DMS114 treated with DMSO at 0.1 percent for 48 hours (cell line): ENCODE results near the gene SCO2.
"Not testable (repeated sequence)": the region's sequence is repeated elsewhere in the genome, so short reads cannot be mapped to it uniquely, and the experiment has no call there.

Experiments used
- DNase-seq: peaks from one replicate; lab custom pipeline; 2025; ENCODE audit not compliant: unreplicated experiment; lab: John Stamatoyannopoulos, UW

Gene SCO2

DNA sequence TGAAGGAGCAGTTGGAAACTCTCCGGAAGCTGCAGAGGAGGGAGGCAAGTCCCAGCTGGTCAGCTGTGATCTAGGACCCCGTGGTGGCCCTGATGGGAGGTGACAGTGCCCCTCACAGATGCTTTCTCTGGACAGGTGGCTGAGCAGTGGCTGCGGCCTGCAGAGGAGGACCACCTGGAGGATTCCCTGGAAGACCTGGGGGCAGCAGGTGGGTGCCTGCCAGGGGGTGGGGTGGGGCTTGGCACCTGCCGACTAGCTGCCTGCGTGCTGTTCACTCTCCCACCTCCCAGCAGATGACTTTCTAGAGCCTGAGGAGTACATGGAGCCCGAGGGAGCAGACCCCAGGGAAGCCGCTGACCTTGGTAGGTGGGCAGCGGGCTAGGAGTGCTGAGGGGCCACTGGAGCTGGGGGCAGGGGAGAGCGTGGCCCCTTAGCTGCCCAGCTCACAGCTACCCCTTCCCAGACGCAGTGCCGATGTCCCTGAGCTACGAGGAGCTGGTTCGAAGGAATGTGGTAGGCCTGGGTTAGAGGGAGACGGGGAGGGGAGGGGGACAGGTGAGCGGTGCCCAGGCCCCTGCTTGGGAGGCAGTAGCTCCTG, 3.1 kb downstream of the SCO2 start:
- DNase-seq = no peak

GRCh38 chr22:50521710-50522109, 3.7 kb downstream of the SCO2 start:
- DNase-seq = no peak

- no peak for DNase-seq
These were observed 4.5 kb downstream of the SCO2 start for GRCh38 chr22:50520826-50521453.

DNA sequence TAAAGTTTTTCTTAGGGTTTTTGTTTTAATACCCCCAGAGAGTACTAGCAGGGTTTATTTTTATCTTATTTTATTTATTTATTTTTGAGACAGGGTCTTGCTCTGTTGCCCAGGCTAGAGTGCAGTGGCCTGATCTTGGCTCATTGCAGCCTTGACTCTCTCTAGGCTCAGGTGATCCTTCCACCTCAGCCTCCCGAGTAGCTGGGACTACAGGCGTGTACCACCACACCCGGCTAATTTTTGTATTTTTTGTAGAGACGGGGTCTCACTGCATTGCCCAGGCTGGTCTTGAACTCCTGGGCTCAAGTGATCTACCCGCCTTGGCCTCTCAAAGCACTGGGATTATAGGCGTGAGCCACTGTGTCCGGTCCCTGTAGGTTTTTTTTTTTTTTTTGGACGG, 5.2 kb downstream of the SCO2 start:
- not testable (repeated sequence) for DNase-seq

- DNase-seq = no peak
These were observed 6.2 kb downstream of the SCO2 start for GRCh38 chr22:50519151-50519550.

- no peak for DNase-seq
These were observed 6.8 kb downstream of the SCO2 start for GRCh38 chr22:50518606-50519005.

- no peak for DNase-seq
These were observed 7.7 kb downstream of the SCO2 start for GRCh38 chr22:50517495-50518260.

GRCh38 chr22:50516891-50517290, 8.5 kb downstream of the SCO2 start:
- no peak for DNase-seq

DNA sequence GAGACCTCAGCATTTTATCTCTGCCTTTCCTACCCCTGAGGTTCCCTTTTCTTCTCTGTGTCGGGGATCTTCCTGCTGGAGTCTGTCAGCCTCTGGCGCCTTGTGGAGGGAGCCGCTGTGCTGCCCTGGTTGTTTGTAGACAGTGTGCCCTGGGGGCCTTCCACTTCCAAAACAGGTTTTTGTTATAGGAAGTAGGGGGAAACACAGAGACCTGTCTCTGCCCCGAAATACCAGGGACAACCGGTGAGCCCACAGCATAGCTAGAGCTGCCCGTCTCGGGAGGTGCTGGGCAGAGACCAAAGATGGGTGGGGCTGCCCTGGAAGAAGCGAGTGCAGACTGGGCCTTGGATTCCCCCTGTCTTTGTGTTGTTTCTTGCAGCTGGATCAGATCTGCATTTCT, 9.3 kb downstream of the SCO2 start:
- no peak for DNase-seq

DNA sequence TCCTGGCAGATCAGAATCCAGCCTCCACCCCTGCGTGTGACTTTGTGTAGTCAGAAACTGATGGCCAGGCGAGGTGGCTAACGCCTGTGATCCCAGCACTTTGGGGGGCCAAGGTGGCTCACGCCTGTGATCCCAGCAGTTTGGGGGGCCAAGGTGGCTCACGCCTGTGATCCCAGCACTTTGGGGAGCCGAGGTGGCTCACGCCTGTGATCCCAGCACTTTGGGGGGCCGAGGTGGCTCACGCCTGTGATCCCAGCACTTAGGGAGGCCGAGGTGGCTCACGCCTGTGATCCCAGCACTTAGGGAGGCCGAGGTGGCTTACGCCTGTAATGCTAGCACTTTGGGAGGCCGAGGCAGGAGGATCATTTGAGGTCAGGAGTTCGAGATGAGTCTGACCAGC, 12.2 kb downstream of the SCO2 start:
- DNase-seq = no peak

DNA sequence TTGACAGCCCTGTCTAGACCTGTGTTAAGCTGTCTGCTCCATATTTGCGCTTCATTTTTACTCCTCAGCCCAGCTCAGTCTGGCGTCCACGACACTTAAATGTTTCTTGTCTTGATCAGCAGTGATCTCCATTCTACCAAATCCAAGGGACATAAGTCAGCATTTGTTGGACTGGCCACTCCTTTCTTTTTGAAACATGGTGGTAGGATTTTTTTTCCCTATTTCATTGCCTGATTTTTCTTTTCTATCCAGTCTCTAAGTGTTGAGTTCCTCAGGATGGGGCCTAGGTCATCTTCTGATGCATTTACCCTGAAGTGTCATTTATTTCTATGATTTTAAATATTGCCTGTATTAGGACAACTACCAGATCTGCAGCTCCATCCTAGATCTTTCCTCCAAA, 16.5 kb downstream of the SCO2 start:
- DNase-seq = no peak

DNA sequence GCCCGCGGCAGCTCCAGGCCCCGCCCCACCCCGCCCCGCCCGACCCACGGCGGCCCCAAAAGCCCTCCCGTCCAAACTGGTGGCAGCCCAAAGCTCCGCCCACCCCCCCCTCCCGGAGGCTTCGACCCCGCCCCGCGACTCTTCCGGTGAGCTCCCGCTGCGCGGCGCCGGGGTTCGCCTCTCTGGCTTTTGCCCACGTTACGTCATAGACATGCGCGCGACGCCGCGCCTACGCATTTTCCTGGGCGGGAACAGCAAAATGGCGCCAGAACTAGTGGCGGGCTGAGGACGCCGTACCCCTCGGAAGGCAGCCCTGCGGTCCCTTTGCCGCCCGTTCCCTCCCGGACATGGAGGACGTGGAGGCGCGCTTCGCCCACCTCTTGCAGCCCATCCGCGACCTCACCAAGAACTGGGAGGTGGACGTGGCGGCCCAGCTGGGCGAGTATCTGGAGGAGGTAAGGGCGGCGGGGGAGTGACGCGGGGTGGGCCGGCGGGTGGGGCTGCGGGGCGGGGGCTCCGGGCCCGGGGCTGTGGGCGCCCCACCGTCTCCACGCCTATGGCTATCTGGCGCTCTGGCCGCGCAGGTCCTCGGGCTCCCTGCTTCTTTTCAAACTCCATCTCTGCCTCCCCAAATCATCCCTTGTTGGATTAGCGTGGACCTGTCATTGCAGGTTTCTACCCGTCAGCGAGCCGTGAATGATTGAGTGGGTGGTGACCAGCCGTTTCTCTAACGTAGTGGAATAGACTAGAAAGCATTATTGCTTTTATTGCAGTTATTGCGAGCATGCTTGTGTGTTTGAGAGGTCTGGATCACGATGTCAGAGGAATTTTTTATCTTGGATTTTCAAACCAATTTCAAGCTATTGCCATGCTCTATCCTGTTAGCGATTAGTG, 17.2 kb downstream of the SCO2 start, which contains the start of gene NCAPH2:
TSS of gene NCAPH2 (plus strand) at position 234 of the 894 bp plus-strand sequence. CDS start at position 348, 114 bp downstream.
- peak; percentile 85 for DNase-seq

- DNase-seq = peak; percentile 77
These were observed 17.9 kb downstream of the SCO2 start, which contains the start of gene LMF2 for GRCh38 chr22:50507421-50507990. Gene LMF2 (minus strand): TSS chr22:50507702. CDS start chr22:50507675, 27 bp downstream.

- no peak for DNase-seq
These were observed 18.6 kb downstream of the SCO2 start for GRCh38 chr22:50506611-50507420.

DNA sequence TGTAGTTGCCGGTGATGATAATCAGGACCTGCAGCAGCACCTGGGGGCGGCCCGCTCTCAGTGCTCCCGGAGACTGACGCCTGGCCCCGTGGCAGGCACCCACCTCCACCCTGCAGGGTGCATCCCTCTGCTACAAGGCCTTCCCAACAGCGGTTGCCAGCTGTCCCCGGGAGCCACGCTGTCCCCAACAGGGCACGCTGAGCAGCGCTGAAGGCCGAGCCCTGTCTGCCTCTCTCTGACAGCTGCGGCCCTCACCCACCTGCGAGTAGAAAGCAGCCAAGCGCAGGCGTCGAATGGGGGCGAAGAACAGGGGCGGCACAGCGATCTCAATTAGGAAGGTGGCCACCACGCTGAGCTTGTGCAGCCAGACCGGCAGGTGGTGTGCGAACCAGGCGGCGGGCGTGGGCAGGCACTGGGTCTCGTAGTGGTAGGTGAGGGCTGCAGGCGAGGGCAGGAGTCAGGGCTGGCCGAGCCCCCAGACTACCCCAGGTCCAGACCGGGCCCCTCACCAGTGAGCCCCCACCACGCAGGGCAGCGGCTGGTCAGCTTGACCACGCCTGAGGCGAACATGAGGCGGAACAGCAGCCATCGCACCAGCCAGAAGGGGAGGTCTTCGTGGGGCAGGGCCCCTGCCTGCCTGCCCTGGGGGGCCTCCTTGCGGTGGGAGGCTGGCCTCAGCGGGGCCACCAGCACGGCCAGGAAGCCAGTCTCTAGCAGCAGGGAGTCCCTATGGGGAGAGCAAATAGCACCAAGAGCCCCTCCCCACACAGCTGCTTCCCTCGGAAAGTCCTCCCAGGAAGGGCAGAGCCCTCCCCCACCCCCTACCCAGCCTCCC, 19.4 kb downstream of the SCO2 start:
- no peak for DNase-seq

GRCh38 chr22:50505276-50505775, 20.1 kb downstream of the SCO2 start:
- no peak for DNase-seq

- no peak for DNase-seq
These were observed 20.8 kb downstream of the SCO2 start for GRCh38 chr22:50504369-50505211.
